Body of pancreas (tissue), 4 donors: ENCODE results near the gene BEAN1. TPM values are rescaled to one million over a fixed set of nuclear protein-coding genes. Genes with fewer than 3 reads are reported as not detected.

Experiments used
- ATAC-seq: fragments of 150-250 bp; one replicate; pipeline ENCODE4 v1.9.1; 2016
- DNase-seq, 4 donors: peaks; one replicate each; pipeline ENCODE4 v3.0.0-alpha.2; 2019
- H3K27ac ChIP-seq, 4 donors: fragments of 200-600 bp; sonication (generic); 1 replicate in 3 of 4; 2 replicates in 1 of 4; pipeline versions ENCODE4 v1.5.1 to v1.6.1; 2016 to 2019; ENCODE audit warnings: mild to moderate bottlenecking in 1 of 4, mixed read lengths in 1 of 4, moderate library complexity in 1 of 4
- H3K27me3 ChIP-seq, 2 donors: fragments of 200-600 bp; sonication (generic); one replicate each; pipeline ENCODE4 v1.6.0; 2016; ENCODE audit warnings: mild to moderate bottlenecking in 1 of 2
- H3K36me3 ChIP-seq, 2 donors: fragments of 200-600 bp; sonication (generic); replicated peaks in 1 of 2; 2 replicates each; pipeline ENCODE4 v1.5.1; 2016; ENCODE audit warnings: low read depth in 2 of 2; ENCODE audit not compliant: insufficient read depth in 1 of 2
- H3K4me1 ChIP-seq: fragments of 200-600 bp; sonication (generic); one replicate; pipeline ENCODE4 v1.6.0; 2016
- H3K4me3 ChIP-seq, 2 donors: fragments of 200-600 bp; sonication (generic); 1 replicate in 1 of 2; 2 replicates in 1 of 2; pipeline ENCODE4 v1.5.1; 2016 to 2019
- H3K9me3 ChIP-seq, 3 donors: fragments of 200-600 bp; sonication (generic); 1 replicate in 2 of 3; 2 replicates in 1 of 3; pipeline ENCODE4 v1.5.1; 2016
- CTCF ChIP-seq, 7 experiments: fragments of 450-650 bp in 4 of 7; fragments of 200-600 bp in 3 of 7; sonication (generic) in 3 of 7; IDR thresholded peaks; one replicate each; pipeline ENCODE4 v1.5.1; 2016 to 2019; ENCODE audit warnings: antibody characterized with exemption in 7 of 7
- POLR2A ChIP-seq, 3 donors: fragments of 450-650 bp; IDR thresholded peaks; one replicate each; pipeline ENCODE4 v1.6.1; 2016; ENCODE audit warnings: antibody characterized with exemption in 3 of 3, mild to moderate bottlenecking in 2 of 3
- WGBS, 2 donors: methylation state at CpG; one replicate each; pipeline ENCODE4 v1.1.5; 2017; 5-methylcytosine and 5-hydroxymethylcytosine counted together
- intact Hi-C: fragments of 100-400 bp; cut with DNase I; formaldehyde crosslinking; loops from one replicate; pipeline ENCODE4 v1.15.1; 2023
- total RNA-seq, 2 donors: library from RNA; depleted of rRNA; stranded (reverse); fragments of >200 nt; gene quantifications; one replicate each; pipeline ENCODE4 v1.1.0, GENCODE V29; 2016

Gene BEAN1
- total RNA-seq, 2 donors from 2014 or later, result not detected

GRCh38 chr16:66502020-66502913, 75.2 kb downstream of the BEAN1 start:
- intact Hi-C loops, result no loop called here
- no peak overlapping the region for H3K27ac ChIP-seq
- 87 to 91% methylated on average over 12 of the region's 12 CpGs for WGBS, 2 donors

GRCh38 chr16:66503030-66503429, 75.9 kb downstream of the BEAN1 start:
- peaks cover 7% of the 10 kb centered on the region for H3K4me1 ChIP-seq
- WGBS, 2 donors, result 88 to 94% methylated on average over 2 of the region's 2 CpGs
- ATAC-seq (no peak), DNase-seq (no peak)
- H3K27ac ChIP-seq, result no peak overlapping the region
- TF ChIP-seq POLR2A (IDR thresholded peaks at IDR 0.05) (no peak), CTCF (IDR thresholded peaks at IDR 0.05) (no peak)
- no peaks in the 10 kb centered on the region for H3K27me3 ChIP-seq
- H3K36me3 ChIP-seq, result no peaks in the 10 kb centered on the region
- no peak overlapping the region for H3K4me3 ChIP-seq
- intact Hi-C loops, result no loop called here
- H3K9me3 ChIP-seq, result no peaks in the 10 kb centered on the region

More at GRCh38 chr16:66502020-66502913, 75.2 kb downstream of the BEAN1 start:
- H3K27me3 ChIP-seq, result no peaks in the 10 kb centered on the region
- H3K4me3 ChIP-seq, result no peak overlapping the region
- ATAC-seq (peak; percentile 60), DNase-seq (peak in 1 of 4 donors; percentile 30)
- no peaks in the 10 kb centered on the region for H3K4me1 ChIP-seq
- no peaks in the 10 kb centered on the region for H3K36me3 ChIP-seq
- TF ChIP-seq POLR2A (IDR thresholded peaks at IDR 0.05) (no peak), CTCF (IDR thresholded peaks at IDR 0.05) (no peak)
- no peaks in the 10 kb centered on the region for H3K9me3 ChIP-seq

GRCh38 chr16:66503612-66504011, 76.5 kb downstream of the BEAN1 start:
- Histone ChIP-seq H3K27ac (no peak overlapping the region), H3K27me3 (no peaks in the 10 kb centered on the region), H3K4me3 (no peak overlapping the region), H3K36me3 (no peaks in the 10 kb centered on the region), H3K9me3 (no peaks in the 10 kb centered on the region), H3K4me1 (peaks cover 13% of the 10 kb centered on the region)
- intact Hi-C loops, result no loop called here
- DNase-seq, result no peak
- 83 to 88% methylated on average over 3 of the region's 3 CpGs for WGBS, 2 donors
- no peak for ATAC-seq
- TF ChIP-seq POLR2A (IDR thresholded peaks at IDR 0.05) (no peak), CTCF (IDR thresholded peaks at IDR 0.05) (no peak)

GRCh38 chr16:66507731-66508239, 80.7 kb downstream of the BEAN1 start:
- peak overlapping the region; percentile 0 to 92 (median 84) for H3K27ac ChIP-seq
- WGBS, 2 donors, result 71 to 73% methylated on average over 4 of the region's 4 CpGs

More at GRCh38 chr16:66507731-66508239, 80.7 kb downstream of the BEAN1 start:
- Histone ChIP-seq H3K4me1 (peaks cover 54% of the 10 kb centered on the region), H3K36me3 (no peaks in the 10 kb centered on the region), H3K9me3 (no peaks in the 10 kb centered on the region), H3K27me3 (no peaks in the 10 kb centered on the region), H3K4me3 (no peak overlapping the region)
- ATAC-seq, result no peak
- intact Hi-C loops, result no loop called here
- TF ChIP-seq CTCF (IDR thresholded peaks at IDR 0.05) (no peak), POLR2A (IDR thresholded peaks at IDR 0.05) (no peak)
- peak in 1 of 4 donors; percentile 5 for DNase-seq
